Progenitor cell of endocrine pancreas (in vitro differentiated cells): Measurements from ENCODE around the gene RPS6KB1. TPM values are rescaled to one million over a fixed set of nuclear protein-coding genes. Genes with fewer than 3 reads are reported as not detected.
"Not testable (repeated sequence)": the region's sequence is repeated elsewhere in the genome, so short reads cannot be mapped to it uniquely, and the experiment has no call there.

Source experiments
- DNase-seq: peaks from one replicate; pipeline ENCODE4 v3.0.0; 2021; ENCODE audit warnings: low spot score; ENCODE audit not compliant: unreplicated experiment
- H3K27ac Mint-ChIP-seq: 2 replicates; pipeline ENCODE4 v1.8.0; 2021; ENCODE audit warnings: mild to moderate bottlenecking, moderate library complexity, mixed read lengths
- H3K27me3 Mint-ChIP-seq: 2 replicates; pipeline ENCODE4 v1.8.0; 2021; ENCODE audit warnings: mixed read lengths
- H3K36me3 Mint-ChIP-seq: 2 replicates; pipeline ENCODE4 v1.8.0; 2022; ENCODE audit warnings: mixed read lengths; ENCODE audit not compliant: insufficient read depth
- H3K4me1 Mint-ChIP-seq: 2 replicates; pipeline ENCODE4 v1.8.0; 2021; ENCODE audit warnings: low read depth, mixed read lengths
- H3K4me3 Mint-ChIP-seq: 2 replicates; pipeline ENCODE4 v1.8.0; 2021; ENCODE audit warnings: low read depth, mild to moderate bottlenecking, moderate library complexity, mixed read lengths
- H3K9me3 Mint-ChIP-seq: 2 replicates; pipeline ENCODE4 v1.8.0; 2021; ENCODE audit warnings: low read depth, mixed read lengths
- CTCF ChIP-seq: fragments of 200-600 bp; sonication (generic); IDR thresholded peaks from one replicate; pipeline ENCODE4 v1.5.0; 2021; ENCODE audit warnings: antibody characterized with exemption, mild to moderate bottlenecking; ENCODE audit not compliant: unreplicated experiment
- total RNA-seq: library from RNA; stranded (reverse); gene quantifications from 2 replicates; pipeline ENCODE4 v1.2.1, GENCODE V29; 2021

The RPS6KB1 gene
- total RNA-seq, 1 donor from 2014 or later = 48.9 TPM

GRCh38 chr17:59963738-59964481 lies 71.0 kb downstream of the RPS6KB1 start:
- Mint-ChIP-seq H3K4me1 (peaks cover 12% of the 10 kb centered on the region), H3K27ac (peak overlapping the region; percentile 89), H3K9me3 (no peaks in the 10 kb centered on the region), H3K27me3 (peaks cover 6% of the 10 kb centered on the region), H3K4me3 (peak overlapping the region; percentile 92), H3K36me3 (peaks cover 6% of the 10 kb centered on the region)
- no peak for DNase-seq
- no peak for TF ChIP-seq CTCF

GRCh38 chr17:59964482-59965328 lies 71.8 kb downstream of the RPS6KB1 start, which contains the start of gene RNFT1:
Gene RNFT1, minus strand, starts transcription at chr17:59964740. Its CDS starts 77 bp downstream, at chr17:59964663.
- Mint-ChIP-seq H3K4me3 (peak within 1 kb of the TSS; percentile 92), H3K4me1 (peaks cover 9% of the 10 kb centered on the region), H3K36me3 (peaks cover 2% of the 10 kb centered on the region), H3K27ac (peak within 1 kb of the TSS; percentile 91), H3K9me3 (no peaks in the 10 kb centered on the region), H3K27me3 (peaks cover 6% of the 10 kb centered on the region)
- DNase-seq = peak; percentile 85
- no peak for TF ChIP-seq CTCF

GRCh38 chr17:59971771-59972170 lies 78.8 kb downstream of the RPS6KB1 start:
- H3K4me1 Mint-ChIP-seq, H3K4me3 Mint-ChIP-seq, H3K27me3 Mint-ChIP-seq, DNase-seq, H3K27ac Mint-ChIP-seq, H3K9me3 Mint-ChIP-seq, H3K36me3 Mint-ChIP-seq: not testable (repeated sequence)

GRCh38 chr17:59972778-59973177 lies 79.9 kb downstream of the RPS6KB1 start:
- H3K4me3 Mint-ChIP-seq = no peak overlapping the region

GRCh38 chr17:59973483-59973882 lies 80.6 kb downstream of the RPS6KB1 start:
- not testable (repeated sequence) for H3K36me3 Mint-ChIP-seq, H3K4me1 Mint-ChIP-seq, H3K4me3 Mint-ChIP-seq, DNase-seq, H3K27me3 Mint-ChIP-seq, H3K9me3 Mint-ChIP-seq, H3K27ac Mint-ChIP-seq

More at GRCh38 chr17:59972778-59973177, 79.9 kb downstream of the RPS6KB1 start:
- no peak for DNase-seq
- Mint-ChIP-seq H3K4me1 (no peaks in the 10 kb centered on the region), H3K27ac (no peak overlapping the region), H3K27me3 (peaks cover 3% of the 10 kb centered on the region), H3K9me3 (no peaks in the 10 kb centered on the region), H3K36me3 (no peaks in the 10 kb centered on the region)
- no peak for TF ChIP-seq CTCF

GRCh38 chr17:59975166-59975565 lies 82.2 kb downstream of the RPS6KB1 start:
- not testable (repeated sequence) for H3K27ac Mint-ChIP-seq, H3K36me3 Mint-ChIP-seq, H3K4me3 Mint-ChIP-seq

GRCh38 chr17:59996608-59997007 lies 103.7 kb downstream of the RPS6KB1 start:
- H3K4me1 Mint-ChIP-seq, H3K9me3 Mint-ChIP-seq, DNase-seq, H3K36me3 Mint-ChIP-seq, H3K27ac Mint-ChIP-seq, H3K4me3 Mint-ChIP-seq, H3K27me3 Mint-ChIP-seq: not testable (repeated sequence)

More at GRCh38 chr17:59975166-59975565, 82.2 kb downstream of the RPS6KB1 start:
- not testable (repeated sequence) for H3K27me3 Mint-ChIP-seq, H3K4me1 Mint-ChIP-seq, DNase-seq, H3K9me3 Mint-ChIP-seq

Other genes starting within 250 kb of the RPS6KB1 start
- 19.2 and 23.8 TPM in 2 replicates for gene PTRH2, start 185.7 kb upstream of the RPS6KB1 start, total RNA-seq
- gene VMP1, start 185.5 kb upstream of the RPS6KB1 start, total RNA-seq = 162 and 177 TPM in 2 replicates
- 31.7 and 31.8 TPM in 2 replicates for gene TUBD1, start 178 bp upstream of the RPS6KB1 start, total RNA-seq
- 29.3 and 30.1 TPM in 2 replicates for gene RNFT1, start 71.6 kb downstream of the RPS6KB1 start, total RNA-seq
- gene HEATR6, start 185.8 kb downstream of the RPS6KB1 start, total RNA-seq = 35.0 and 37.0 TPM in 2 replicates